ENCODE results near the gene GPS2.

DNA sequence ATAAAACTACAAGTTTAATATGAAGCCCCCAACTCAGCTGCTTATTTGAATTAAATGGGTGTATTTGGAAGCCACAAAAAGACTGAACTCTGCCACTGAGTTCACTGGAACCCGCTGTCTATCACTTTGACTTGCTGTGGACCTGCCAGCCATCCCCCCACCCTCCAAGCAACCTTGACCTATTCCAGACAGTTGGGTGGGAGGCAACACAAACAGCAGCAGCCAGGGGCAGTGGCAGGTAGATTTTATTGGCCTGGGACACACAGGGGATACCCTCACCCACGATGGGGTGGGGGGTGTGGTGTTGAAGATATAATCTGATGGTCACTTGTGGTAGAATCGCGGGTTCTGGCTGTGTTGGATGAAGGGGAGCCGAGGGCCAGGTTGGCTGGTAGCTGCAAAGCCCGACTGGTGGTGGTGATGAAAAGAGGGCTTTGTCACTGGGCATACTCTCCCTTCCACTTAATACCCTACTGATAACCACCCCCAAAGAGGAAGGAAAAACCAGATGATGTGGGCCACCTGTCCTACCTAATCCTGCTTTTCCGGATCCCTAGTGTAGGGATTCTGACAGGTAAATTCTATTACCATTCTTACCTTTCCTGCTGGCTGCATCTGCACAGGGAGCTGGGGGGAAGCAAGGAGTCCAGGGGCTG, 2.6 kb downstream of the GPS2 start:
- TF ChIP-seq, protein P1, sequence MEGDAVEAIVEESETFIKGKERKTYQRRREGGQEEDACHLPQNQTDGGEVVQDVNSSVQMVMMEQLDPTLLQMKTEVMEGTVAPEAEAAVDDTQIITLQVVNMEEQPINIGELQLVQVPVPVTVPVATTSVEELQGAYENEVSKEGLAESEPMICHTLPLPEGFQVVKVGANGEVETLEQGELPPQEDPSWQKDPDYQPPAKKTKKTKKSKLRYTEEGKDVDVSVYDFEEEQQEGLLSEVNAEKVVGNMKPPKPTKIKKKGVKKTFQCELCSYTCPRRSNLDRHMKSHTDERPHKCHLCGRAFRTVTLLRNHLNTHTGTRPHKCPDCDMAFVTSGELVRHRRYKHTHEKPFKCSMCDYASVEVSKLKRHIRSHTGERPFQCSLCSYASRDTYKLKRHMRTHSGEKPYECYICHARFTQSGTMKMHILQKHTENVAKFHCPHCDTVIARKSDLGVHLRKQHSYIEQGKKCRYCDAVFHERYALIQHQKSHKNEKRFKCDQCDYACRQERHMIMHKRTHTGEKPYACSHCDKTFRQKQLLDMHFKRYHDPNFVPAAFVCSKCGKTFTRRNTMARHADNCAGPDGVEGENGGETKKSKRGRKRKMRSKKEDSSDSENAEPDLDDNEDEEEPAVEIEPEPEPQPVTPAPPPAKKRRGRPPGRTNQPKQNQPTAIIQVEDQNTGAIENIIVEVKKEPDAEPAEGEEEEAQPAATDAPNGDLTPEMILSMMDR (IDR thresholded peaks at IDR 0.05): no peak
- TF ChIP-seq POLR2A (IDR thresholded peaks at IDR 0.05) (no peak), POLR2AphosphoS5 (IDR thresholded peaks at IDR 0.05; ENCODE audit: insufficient read depth in 1 of 2, low read depth in 1 of 2) (no peak)

Measured in vagina (tissue), 2 donors.